K562 (cell line): ENCODE measurements around the gene FAM149A. TPM values are rescaled to one million over a fixed set of nuclear protein-coding genes. Genes with fewer than 3 reads are reported as not detected.

ENCODE experiments used
- ATAC-seq: fragments of 200-7000 bp; cut with Tn5 transposase; 3 replicates; pipeline ENCODE4 v1.9.1; 2020; ENCODE audit warnings: moderate library complexity
- BruUV-seq: library from RNA; stranded (reverse); fragments of 400-500 nt; replicated peaks from 2 replicates; lab custom pipeline; 2021; lab: Mats Ljungman, UMichigan
- CTCF ChIA-PET: fragments of 300-600 bp; formaldehyde crosslinking; extraction: SDS; loops from one replicate; lab custom pipeline; 2021; ENCODE audit warnings: low intra/inter-chr PET ratio; lab: Yijun Ruan, JAX
- POLR2A ChIA-PET: fragments of 300-600, 350-650 bp; sonication (Branson Sonifier 250); formaldehyde crosslinking; extraction: SDS; loops from one replicate; lab custom pipeline; 2021; ENCODE audit warnings: antibody characterized with exemption, inconsistent platforms; lab: Yijun Ruan, JAX
- DNase-seq, 4 experiments: peaks; one replicate each; pipeline versions ENCODE4 v3.0.0 to v3.0.0-alpha.2; 2011 to 2018; ENCODE audit warnings: low spot score in 3 of 4, mixed read lengths in 3 of 4; ENCODE audit errors: extremely low read depth in 1 of 4
- FAIRE-seq: peaks from 2 replicates; lab custom pipeline; 2011; peaks lifted over from hg19 to GRCh38; lab: Jason Lieb, UNC
- H2AFZ ChIP-seq: 2 replicates; pipeline ENCODE4 v1.6.0; 2011; ENCODE audit warnings: low read depth, low read length, control low read depth, inconsistent platforms
- H3K27ac ChIP-seq: fragments of 200-600 bp; 3 replicates; pipeline ENCODE4 v1.8.0; 2011; ENCODE audit warnings: low read depth, mild to moderate bottlenecking, control low read depth, inconsistent platforms, low read length, moderate library complexity, mixed read lengths; ENCODE audit errors: extremely low read depth
- H3K27me3 ChIP-seq, 2 experiments: fragments of 300-600 bp in 1 of 2; 2 replicates in 1 of 2; 3 replicates in 1 of 2; pipeline versions ENCODE4 v1.6.0 to v1.8.0; 2011; ENCODE audit warnings: inconsistent platforms in 2 of 2, low read length in 2 of 2, mild to moderate bottlenecking in 1 of 2, mixed read lengths in 1 of 2, moderate library complexity in 1 of 2; ENCODE audit not compliant: control insufficient read depth in 2 of 2, insufficient read depth in 2 of 2
- H3K36me3 ChIP-seq: fragments of 300-600 bp; 3 replicates; pipeline ENCODE4 v1.8.0; 2011; ENCODE audit warnings: mild to moderate bottlenecking, low read length, inconsistent platforms; ENCODE audit not compliant: control insufficient read depth, insufficient read depth
- H3K4me1 ChIP-seq, 2 experiments: fragments of 200-600 bp in 1 of 2; replicated peaks in 1 of 2; 2 replicates in 1 of 2; 3 replicates in 1 of 2; pipeline versions ENCODE4 v1.5.1 to v1.8.0; 2011; ENCODE audit warnings: inconsistent platforms in 2 of 2, low read length in 2 of 2, mild to moderate bottlenecking in 1 of 2, mixed read lengths in 1 of 2, moderate library complexity in 1 of 2; ENCODE audit not compliant: control insufficient read depth in 2 of 2, insufficient read depth in 2 of 2
- H3K4me2 ChIP-seq: 2 replicates; pipeline ENCODE4 v1.6.1; 2011; ENCODE audit warnings: low read length, control low read depth, inconsistent platforms, mixed read lengths; ENCODE audit not compliant: insufficient read depth
- H3K4me3 ChIP-seq: fragments of 200-600 bp; sonication (generic), shearing (Covaris generic); 2 replicates; pipeline ENCODE4 v1.5.1; 2016; ENCODE audit warnings: control low read depth, inconsistent platforms
- H3K79me2 ChIP-seq: fragments of 200-600 bp; 3 replicates; pipeline ENCODE4 v1.8.0; 2011; ENCODE audit warnings: low read length, inconsistent platforms; ENCODE audit not compliant: control insufficient read depth, insufficient read depth
- H3K9ac ChIP-seq, 2 experiments: 2 replicates each; pipeline versions ENCODE4 v1.6.0 to v1.6.1; 2011; ENCODE audit warnings: low read depth in 2 of 2, low read length in 2 of 2, control low read depth in 1 of 2, inconsistent platforms in 1 of 2, mild to moderate bottlenecking in 1 of 2, mixed read lengths in 1 of 2; ENCODE audit not compliant: insufficient read depth in 1 of 2
- H3K9me1 ChIP-seq: one replicate; pipeline ENCODE4 v1.6.0; 2011; ENCODE audit warnings: inconsistent platforms, mild to moderate bottlenecking, low read length, moderate library complexity; ENCODE audit not compliant: control insufficient read depth, insufficient read depth
- H3K9me3 ChIP-seq: replicated peaks from 2 replicates; pipeline ENCODE4 v1.5.1; 2011; ENCODE audit warnings: low read depth, low read length, inconsistent platforms; ENCODE audit not compliant: control insufficient read depth, insufficient read depth
- H4K20me1 ChIP-seq: replicated peaks from 2 replicates; pipeline ENCODE4 v1.6.1; 2011; ENCODE audit warnings: low read length, inconsistent platforms, mixed read lengths; ENCODE audit not compliant: control insufficient read depth, insufficient read depth
- ZNF444 ChIP-seq: fragments of 250-450 bp; sonication (Bioruptor Pico); IDR thresholded peaks from 2 replicates; pipeline ENCODE4 v1.4.0; 2020; ENCODE audit warnings: mild to moderate bottlenecking, moderate library complexity
- ZNF584 ChIP-seq: fragments of 200-800 bp; sonication (Bioruptor generic); IDR thresholded peaks from 2 replicates; pipeline ENCODE4 v1.6.1; 2016; ENCODE audit warnings: low read depth, mild to moderate bottlenecking, missing genetic modification characterization, missing compliant biosample characterization
- WGBS: fragments of 100-300 bp; shearing (Covaris generic); methylation state at CpG from one replicate; pipeline ENCODE4 v1.1.6; 2016; ENCODE audit warnings: low coverage, mixed read lengths; ENCODE audit not compliant: insufficient coverage; ENCODE audit errors: missing lambda C conversion rate; 5-methylcytosine and 5-hydroxymethylcytosine counted together
- in situ Hi-C: fragments of 300-500 bp; cut with MboI; formaldehyde crosslinking; loops from 4 replicates; pipeline ENCODE4 v1.15.0; 2018; ENCODE audit warnings: inconsistent platforms, mixed read lengths
- intact Hi-C: fragments of 100-400 bp; cut with micrococcal nuclease; formaldehyde crosslinking; loops from 2 replicates; pipeline ENCODE4 v1.14.2; 2022
- polyA plus RNA-seq, 8 experiments: library from polyadenylated mRNA; depleted of rRNA in 4 of 8; stranded (reverse) in 5 of 8; unstranded in 3 of 8; fragments of >200 nt; fragmentation: Nextera tagmentation in 2 of 8; fragmentation: Illumina TruSeq in 1 of 8; extraction: Ambion mirVana in 2 of 8; extraction: Trizol in 1 of 8; gene quantifications; 2 replicates each; pipeline versions ENCODE4 v1.2.1 to v1.2.3, GENCODE V29; 2011 to 2014; ENCODE audit warnings: inconsistent platforms in 1 of 8, missing spikeins in 1 of 8
- total RNA-seq, 7 experiments: library from RNA; depleted of rRNA in 6 of 7; stranded (reverse); fragments of >200 nt in 6 of 7; fragmentation: Illumina TruSeq in 2 of 7; extraction: Trizol in 2 of 7; gene quantifications; 2 replicates each; pipeline versions ENCODE4 v1.2.1 to v1.2.3, GENCODE V29; 2011 to 2021; ENCODE audit warnings: low replicate concordance in 1 of 7
- TF ChIP-seq, protein P1 (sequence below): fragments of 200-800 bp; sonication (Bioruptor generic); IDR thresholded peaks from 2 replicates; pipeline ENCODE4 v1.6.1; 2016; ENCODE audit warnings: missing genetic modification characterization, missing compliant biosample characterization
- TF ChIP-seq, protein P2 (sequence below): fragments of 250-450 bp; sonication (Bioruptor Pico); IDR thresholded peaks from 2 replicates; pipeline ENCODE4 v1.8.0; 2021; ENCODE audit warnings: borderline replicate concordance, mild to moderate bottlenecking, moderate library complexity; ENCODE audit not compliant: poor library complexity, severe bottlenecking
- TF ChIP-seq, protein P3 (sequence below): sonication (generic); formaldehyde crosslinking; IDR thresholded peaks from 2 replicates; pipeline ENCODE4 v1.8.0; 2022; ENCODE audit warnings: mild to moderate bottlenecking, missing genetic modification reagents, borderline replicate concordance

The FAM149A gene
- total and polyA plus RNA-seq, 9 of the 15 experiments (the other 6 are each of a cell fraction or from before 2014, with no cell fraction given), result not detected

DNA sequence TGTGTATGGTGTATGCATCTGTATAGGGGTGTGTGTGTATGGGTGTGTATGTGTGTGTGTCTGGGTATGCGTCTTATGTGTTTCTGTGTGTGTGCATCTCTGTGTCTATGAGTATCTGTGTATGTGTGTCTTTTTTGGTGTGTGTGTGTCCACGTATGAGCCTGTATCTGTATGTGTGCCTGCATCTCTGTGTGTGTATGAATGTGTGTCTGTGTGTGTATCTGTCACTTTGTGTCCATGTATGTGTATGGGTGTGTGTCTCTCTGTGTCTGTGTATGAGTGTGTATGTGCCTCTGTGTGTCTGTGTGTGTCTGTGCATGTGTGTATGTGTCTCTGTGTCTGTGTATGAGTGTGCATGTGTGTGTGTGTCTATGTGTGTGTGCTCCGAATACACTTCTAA, 24.3 kb downstream of the FAM149A start (continued):
- TF ChIP-seq, protein P1, sequence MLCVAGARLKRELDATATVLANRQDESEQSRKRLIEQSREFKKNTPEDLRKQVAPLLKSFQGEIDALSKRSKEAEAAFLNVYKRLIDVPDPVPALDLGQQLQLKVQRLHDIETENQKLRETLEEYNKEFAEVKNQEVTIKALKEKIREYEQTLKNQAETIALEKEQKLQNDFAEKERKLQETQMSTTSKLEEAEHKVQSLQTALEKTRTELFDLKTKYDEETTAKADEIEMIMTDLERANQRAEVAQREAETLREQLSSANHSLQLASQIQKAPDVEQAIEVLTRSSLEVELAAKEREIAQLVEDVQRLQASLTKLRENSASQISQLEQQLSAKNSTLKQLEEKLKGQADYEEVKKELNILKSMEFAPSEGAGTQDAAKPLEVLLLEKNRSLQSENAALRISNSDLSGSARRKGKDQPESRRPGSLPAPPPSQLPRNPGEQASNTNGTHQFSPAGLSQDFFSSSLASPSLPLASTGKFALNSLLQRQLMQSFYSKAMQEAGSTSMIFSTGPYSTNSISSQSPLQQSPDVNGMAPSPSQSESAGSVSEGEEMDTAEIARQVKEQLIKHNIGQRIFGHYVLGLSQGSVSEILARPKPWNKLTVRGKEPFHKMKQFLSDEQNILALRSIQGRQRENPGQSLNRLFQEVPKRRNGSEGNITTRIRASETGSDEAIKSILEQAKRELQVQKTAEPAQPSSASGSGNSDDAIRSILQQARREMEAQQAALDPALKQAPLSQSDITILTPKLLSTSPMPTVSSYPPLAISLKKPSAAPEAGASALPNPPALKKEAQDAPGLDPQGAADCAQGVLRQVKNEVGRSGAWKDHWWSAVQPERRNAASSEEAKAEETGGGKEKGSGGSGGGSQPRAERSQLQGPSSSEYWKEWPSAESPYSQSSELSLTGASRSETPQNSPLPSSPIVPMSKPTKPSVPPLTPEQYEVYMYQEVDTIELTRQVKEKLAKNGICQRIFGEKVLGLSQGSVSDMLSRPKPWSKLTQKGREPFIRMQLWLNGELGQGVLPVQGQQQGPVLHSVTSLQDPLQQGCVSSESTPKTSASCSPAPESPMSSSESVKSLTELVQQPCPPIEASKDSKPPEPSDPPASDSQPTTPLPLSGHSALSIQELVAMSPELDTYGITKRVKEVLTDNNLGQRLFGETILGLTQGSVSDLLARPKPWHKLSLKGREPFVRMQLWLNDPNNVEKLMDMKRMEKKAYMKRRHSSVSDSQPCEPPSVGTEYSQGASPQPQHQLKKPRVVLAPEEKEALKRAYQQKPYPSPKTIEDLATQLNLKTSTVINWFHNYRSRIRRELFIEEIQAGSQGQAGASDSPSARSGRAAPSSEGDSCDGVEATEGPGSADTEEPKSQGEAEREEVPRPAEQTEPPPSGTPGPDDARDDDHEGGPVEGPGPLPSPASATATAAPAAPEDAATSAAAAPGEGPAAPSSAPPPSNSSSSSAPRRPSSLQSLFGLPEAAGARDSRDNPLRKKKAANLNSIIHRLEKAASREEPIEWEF, result no peak
- TF ChIP-seq ZNF584 (CRISPR knock-in tag), result no peak
- TF ChIP-seq, all 486 proteins: peak for 0

DNA sequence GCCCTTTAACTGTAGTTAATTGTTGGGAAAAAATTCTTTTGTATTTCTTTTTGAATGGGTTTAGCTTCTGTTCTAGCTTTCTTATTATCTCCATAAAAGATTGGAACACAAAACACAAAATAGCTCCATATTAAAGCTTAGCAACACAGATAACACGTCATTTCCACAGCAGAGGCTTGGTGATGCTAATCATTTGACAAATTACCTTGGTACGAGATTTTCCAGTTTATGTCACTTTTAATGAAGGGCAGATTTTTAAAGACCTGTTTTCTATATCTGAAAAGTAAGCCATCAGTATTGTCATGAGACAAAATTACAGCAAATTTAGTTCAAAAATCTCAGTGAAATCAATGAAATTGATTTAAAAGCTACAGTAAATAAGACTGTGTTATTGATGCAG, 27.4 kb downstream of the FAM149A start:
- Histone ChIP-seq H3K27me3 (peaks cover 12 to 42% of the 10 kb centered on the region in 2 experiments), H3K9ac (no peak overlapping the region), H3K27ac (no peak overlapping the region), H3K9me3 (no peaks in the 10 kb centered on the region), H3K4me1 (no peaks in the 10 kb centered on the region), H3K36me3 (no peaks in the 10 kb centered on the region), H3K79me2 (no peaks in the 10 kb centered on the region), H3K4me3 (no peak overlapping the region), H3K9me1 (no peaks in the 10 kb centered on the region), H4K20me1 (no peaks in the 10 kb centered on the region), H3K4me2 (no peak overlapping the region), H2AFZ (no peak overlapping the region)
- DNase-seq (no peak), ATAC-seq (no peak), FAIRE-seq (no peak)
- TF ChIP-seq, protein P2, sequence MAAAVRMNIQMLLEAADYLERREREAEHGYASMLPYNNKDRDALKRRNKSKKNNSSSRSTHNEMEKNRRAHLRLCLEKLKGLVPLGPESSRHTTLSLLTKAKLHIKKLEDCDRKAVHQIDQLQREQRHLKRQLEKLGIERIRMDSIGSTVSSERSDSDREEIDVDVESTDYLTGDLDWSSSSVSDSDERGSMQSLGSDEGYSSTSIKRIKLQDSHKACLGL, result no peak
- TF ChIP-seq, protein P3, sequence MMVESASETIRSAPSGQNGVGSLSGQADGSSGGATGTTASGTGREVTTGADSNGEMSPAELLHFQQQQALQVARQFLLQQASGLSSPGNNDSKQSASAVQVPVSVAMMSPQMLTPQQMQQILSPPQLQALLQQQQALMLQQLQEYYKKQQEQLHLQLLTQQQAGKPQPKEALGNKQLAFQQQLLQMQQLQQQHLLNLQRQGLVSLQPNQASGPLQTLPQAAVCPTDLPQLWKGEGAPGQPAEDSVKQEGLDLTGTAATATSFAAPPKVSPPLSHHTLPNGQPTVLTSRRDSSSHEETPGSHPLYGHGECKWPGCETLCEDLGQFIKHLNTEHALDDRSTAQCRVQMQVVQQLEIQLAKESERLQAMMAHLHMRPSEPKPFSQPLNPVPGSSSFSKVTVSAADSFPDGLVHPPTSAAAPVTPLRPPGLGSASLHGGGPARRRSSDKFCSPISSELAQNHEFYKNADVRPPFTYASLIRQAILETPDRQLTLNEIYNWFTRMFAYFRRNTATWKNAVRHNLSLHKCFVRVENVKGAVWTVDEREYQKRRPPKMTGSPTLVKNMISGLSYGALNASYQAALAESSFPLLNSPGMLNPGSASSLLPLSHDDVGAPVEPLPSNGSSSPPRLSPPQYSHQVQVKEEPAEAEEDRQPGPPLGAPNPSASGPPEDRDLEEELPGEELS (CRISPR knock-in tag), result no peak
- no peak for TF ChIP-seq ZNF444 (CRISPR knock-in tag)
- 0% methylated on average over 2 of the region's 2 CpGs for WGBS
- ChIA-PET POLR2A (no interaction called here), CTCF (no interaction called here)
- in situ Hi-C loops, result no loop called here
- intact Hi-C loops, result loop anchor here (10.0 kb wide), 1 partner anchor 487 kb away; no protein-coding TSS in a partner anchor
- no TSS peak for BruUV-seq
